Type B pancreatic cell (in vitro differentiated cells): ENCODE measurements around the gene MYOF. TPM values are rescaled to one million over a fixed set of nuclear protein-coding genes. Genes with fewer than 3 reads are reported as not detected.

Experiments used
- DNase-seq: peaks from one replicate; pipeline ENCODE4 v3.0.0; 2021; ENCODE audit warnings: mixed read lengths; ENCODE audit not compliant: unreplicated experiment; ENCODE audit errors: extremely low spot score
- H3K27ac Mint-ChIP-seq: 2 replicates; pipeline ENCODE4 v1.8.0; 2021; ENCODE audit warnings: mild to moderate bottlenecking, mixed read lengths
- H3K27me3 Mint-ChIP-seq: 2 replicates; pipeline ENCODE4 v1.8.0; 2021; ENCODE audit warnings: mixed read lengths
- H3K36me3 Mint-ChIP-seq: 2 replicates; pipeline ENCODE4 v1.8.0; 2021; ENCODE audit warnings: mixed read lengths
- H3K4me1 Mint-ChIP-seq: one replicate; pipeline ENCODE4 v1.8.0; 2021; ENCODE audit warnings: mixed read lengths; ENCODE audit not compliant: unreplicated experiment
- H3K4me3 Mint-ChIP-seq: 2 replicates; pipeline ENCODE4 v1.8.0; 2021; ENCODE audit warnings: mild to moderate bottlenecking, mixed read lengths
- H3K9me3 Mint-ChIP-seq: 2 replicates; pipeline ENCODE4 v1.8.0; 2021; ENCODE audit warnings: mixed read lengths
- long read RNA-seq: library from polyadenylated mRNA; unstranded; transcript quantifications from one replicate; pipeline ENCODE4 v2.0.0, GENCODE V29; 2020
- total RNA-seq: library from RNA; stranded (reverse); gene quantifications from 2 replicates; pipeline ENCODE4 v1.2.1, GENCODE V29; 2021; ENCODE audit warnings: low replicate concordance
- TF ChIP-seq, protein P1 (sequence below): fragments of 200-600 bp; sonication (generic); conservative IDR thresholded peaks from 2 replicates; pipeline ENCODE4 v1.5.0; 2021; ENCODE audit warnings: antibody characterized with exemption, mild to moderate bottlenecking

Gene MYOF, protein sequence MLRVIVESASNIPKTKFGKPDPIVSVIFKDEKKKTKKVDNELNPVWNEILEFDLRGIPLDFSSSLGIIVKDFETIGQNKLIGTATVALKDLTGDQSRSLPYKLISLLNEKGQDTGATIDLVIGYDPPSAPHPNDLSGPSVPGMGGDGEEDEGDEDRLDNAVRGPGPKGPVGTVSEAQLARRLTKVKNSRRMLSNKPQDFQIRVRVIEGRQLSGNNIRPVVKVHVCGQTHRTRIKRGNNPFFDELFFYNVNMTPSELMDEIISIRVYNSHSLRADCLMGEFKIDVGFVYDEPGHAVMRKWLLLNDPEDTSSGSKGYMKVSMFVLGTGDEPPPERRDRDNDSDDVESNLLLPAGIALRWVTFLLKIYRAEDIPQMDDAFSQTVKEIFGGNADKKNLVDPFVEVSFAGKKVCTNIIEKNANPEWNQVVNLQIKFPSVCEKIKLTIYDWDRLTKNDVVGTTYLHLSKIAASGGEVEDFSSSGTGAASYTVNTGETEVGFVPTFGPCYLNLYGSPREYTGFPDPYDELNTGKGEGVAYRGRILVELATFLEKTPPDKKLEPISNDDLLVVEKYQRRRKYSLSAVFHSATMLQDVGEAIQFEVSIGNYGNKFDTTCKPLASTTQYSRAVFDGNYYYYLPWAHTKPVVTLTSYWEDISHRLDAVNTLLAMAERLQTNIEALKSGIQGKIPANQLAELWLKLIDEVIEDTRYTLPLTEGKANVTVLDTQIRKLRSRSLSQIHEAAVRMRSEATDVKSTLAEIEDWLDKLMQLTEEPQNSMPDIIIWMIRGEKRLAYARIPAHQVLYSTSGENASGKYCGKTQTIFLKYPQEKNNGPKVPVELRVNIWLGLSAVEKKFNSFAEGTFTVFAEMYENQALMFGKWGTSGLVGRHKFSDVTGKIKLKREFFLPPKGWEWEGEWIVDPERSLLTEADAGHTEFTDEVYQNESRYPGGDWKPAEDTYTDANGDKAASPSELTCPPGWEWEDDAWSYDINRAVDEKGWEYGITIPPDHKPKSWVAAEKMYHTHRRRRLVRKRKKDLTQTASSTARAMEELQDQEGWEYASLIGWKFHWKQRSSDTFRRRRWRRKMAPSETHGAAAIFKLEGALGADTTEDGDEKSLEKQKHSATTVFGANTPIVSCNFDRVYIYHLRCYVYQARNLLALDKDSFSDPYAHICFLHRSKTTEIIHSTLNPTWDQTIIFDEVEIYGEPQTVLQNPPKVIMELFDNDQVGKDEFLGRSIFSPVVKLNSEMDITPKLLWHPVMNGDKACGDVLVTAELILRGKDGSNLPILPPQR (N-terminal part only)
- 49.4 and 79.8 TPM in 2 replicates for total RNA-seq
- long read RNA-seq, transcript MYOF-204 (15 exons, 1,519 nt): major isoform, 7 of 65 reads
- long read RNA-seq, partial matches to known transcripts: 42 of 65 reads
- long read RNA-seq, other reads (novel, unspliced or antisense): 16 of 65 reads

- H3K9me3 Mint-ChIP-seq: no peaks in the 10 kb centered on the region
- peak within 1 kb of the TSS; percentile 91 for H3K4me3 Mint-ChIP-seq
- peak; percentile 67 for DNase-seq
- H3K4me1 Mint-ChIP-seq: peaks cover 16% of the 10 kb centered on the region
- H3K27ac Mint-ChIP-seq: peak within 1 kb of the TSS; percentile 97
- no peaks in the 10 kb centered on the region for H3K36me3 Mint-ChIP-seq
- H3K27me3 Mint-ChIP-seq: peaks cover 3% of the 10 kb centered on the region
- TF ChIP-seq, protein P1, sequence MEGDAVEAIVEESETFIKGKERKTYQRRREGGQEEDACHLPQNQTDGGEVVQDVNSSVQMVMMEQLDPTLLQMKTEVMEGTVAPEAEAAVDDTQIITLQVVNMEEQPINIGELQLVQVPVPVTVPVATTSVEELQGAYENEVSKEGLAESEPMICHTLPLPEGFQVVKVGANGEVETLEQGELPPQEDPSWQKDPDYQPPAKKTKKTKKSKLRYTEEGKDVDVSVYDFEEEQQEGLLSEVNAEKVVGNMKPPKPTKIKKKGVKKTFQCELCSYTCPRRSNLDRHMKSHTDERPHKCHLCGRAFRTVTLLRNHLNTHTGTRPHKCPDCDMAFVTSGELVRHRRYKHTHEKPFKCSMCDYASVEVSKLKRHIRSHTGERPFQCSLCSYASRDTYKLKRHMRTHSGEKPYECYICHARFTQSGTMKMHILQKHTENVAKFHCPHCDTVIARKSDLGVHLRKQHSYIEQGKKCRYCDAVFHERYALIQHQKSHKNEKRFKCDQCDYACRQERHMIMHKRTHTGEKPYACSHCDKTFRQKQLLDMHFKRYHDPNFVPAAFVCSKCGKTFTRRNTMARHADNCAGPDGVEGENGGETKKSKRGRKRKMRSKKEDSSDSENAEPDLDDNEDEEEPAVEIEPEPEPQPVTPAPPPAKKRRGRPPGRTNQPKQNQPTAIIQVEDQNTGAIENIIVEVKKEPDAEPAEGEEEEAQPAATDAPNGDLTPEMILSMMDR: peak; percentile 82
Measured at GRCh38 chr10:93482145-93482834, at the start of gene MYOF. Gene MYOF (minus strand): TSS chr10:93482334. CDS start chr10:93482194, 140 bp downstream.

DNA sequence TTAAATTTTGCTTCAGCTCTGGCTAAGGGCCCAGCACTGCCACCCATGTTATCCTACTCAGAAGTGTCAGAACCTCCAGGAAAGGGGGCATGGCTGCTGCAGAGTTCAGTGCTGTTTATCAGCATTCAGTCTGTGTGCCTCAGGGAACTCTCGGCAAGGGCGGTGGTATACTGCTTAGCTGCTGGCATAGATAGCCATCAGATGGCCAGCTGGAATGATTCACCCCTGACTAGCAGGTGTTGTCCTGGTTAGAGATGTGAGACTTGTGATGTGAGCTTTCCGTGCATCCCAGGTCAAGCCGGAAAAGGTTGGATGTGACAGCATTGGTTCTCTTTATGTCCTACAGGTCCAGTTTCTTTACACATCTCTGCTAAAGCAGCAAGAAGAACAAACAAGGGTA lies 36.4 kb upstream of the MYOF start:
- H3K4me3 Mint-ChIP-seq: no peak overlapping the region
- no peaks in the 10 kb centered on the region for H3K27me3 Mint-ChIP-seq
- H3K4me1 Mint-ChIP-seq: no peaks in the 10 kb centered on the region
- peaks cover 38% of the 10 kb centered on the region for H3K36me3 Mint-ChIP-seq
- TF ChIP-seq, protein P1: no peak
- no peaks in the 10 kb centered on the region for H3K9me3 Mint-ChIP-seq
- no peak for DNase-seq
- H3K27ac Mint-ChIP-seq: no peak overlapping the region

DNA sequence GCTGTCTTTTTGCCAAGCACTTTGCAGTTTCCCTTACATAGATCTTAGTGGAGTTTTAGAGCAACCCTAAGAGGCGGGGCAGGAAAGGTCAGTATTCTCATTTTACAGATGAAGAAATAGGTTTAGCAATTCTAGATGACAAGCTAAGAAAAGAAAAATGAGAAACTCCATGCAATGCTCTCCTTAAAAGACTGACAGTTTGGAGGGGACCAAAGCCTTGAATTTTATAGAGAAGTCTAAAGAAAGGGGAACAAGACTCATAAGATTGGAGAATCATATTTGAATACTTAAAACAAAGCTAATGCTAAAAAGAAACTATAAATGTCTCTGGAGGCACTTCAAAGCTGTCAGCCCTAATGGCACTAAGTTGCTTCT lies 33.9 kb upstream of the MYOF start:
- no peaks in the 10 kb centered on the region for H3K4me1 Mint-ChIP-seq
- peaks cover 29% of the 10 kb centered on the region for H3K36me3 Mint-ChIP-seq
- no peak for DNase-seq
- H3K27ac Mint-ChIP-seq: no peak overlapping the region
- no peaks in the 10 kb centered on the region for H3K27me3 Mint-ChIP-seq
- H3K9me3 Mint-ChIP-seq: no peaks in the 10 kb centered on the region
- H3K4me3 Mint-ChIP-seq: no peak overlapping the region
- TF ChIP-seq, protein P1: no peak

GRCh38 chr10:93515071-93516005 lies 33.2 kb upstream of the MYOF start:
- Mint-ChIP-seq H3K27me3 (no peaks in the 10 kb centered on the region), H3K36me3 (peaks cover 25% of the 10 kb centered on the region), H3K4me3 (no peak overlapping the region), H3K9me3 (no peaks in the 10 kb centered on the region), H3K4me1 (no peaks in the 10 kb centered on the region), H3K27ac (no peak overlapping the region)
- no peak for DNase-seq
- TF ChIP-seq, protein P1: no peak
